Stimulated activated naive CD4-positive, alpha-beta T cell (primary cell): ENCODE data around the gene FBP1.
"Not testable (repeated sequence)": the region's sequence is repeated elsewhere in the genome, so short reads cannot be mapped to it uniquely, and the experiment has no call there.

ENCODE experiments used
- DNase-seq, 6 experiments: peaks; one replicate each; lab custom pipeline; 2025; lab: John Stamatoyannopoulos, UW

FBP1 gene

GRCh38 chr9:94613003-94613402 lies 26.3 kb downstream of the FBP1 start:
- DNase-seq = no peak

GRCh38 chr9:94612071-94612470 lies 27.2 kb downstream of the FBP1 start:
- DNase-seq = no peak

GRCh38 chr9:94611638-94612068 lies 27.7 kb downstream of the FBP1 start:
- DNase-seq = no peak

GRCh38 chr9:94610181-94610606 lies 29.1 kb downstream of the FBP1 start:
- no peak for DNase-seq

- no peak for DNase-seq
These were observed 32.0 kb downstream of the FBP1 start for GRCh38 chr9:94607423-94607691.

GRCh38 chr9:94606646-94607422 lies 32.5 kb downstream of the FBP1 start:
- DNase-seq = no peak

- DNase-seq = peak; percentile 21 to 59 (median 44)
These were observed 35.8 kb downstream of the FBP1 start for GRCh38 chr9:94603259-94604160.

- no peak for DNase-seq
These were observed 36.7 kb downstream of the FBP1 start for GRCh38 chr9:94602666-94603065.

- DNase-seq = no peak
These were observed 38.6 kb downstream of the FBP1 start for GRCh38 chr9:94600715-94601114.

GRCh38 chr9:94600258-94600657 lies 39.1 kb downstream of the FBP1 start:
- DNase-seq = no peak

- no peak for DNase-seq
These were observed 40.2 kb downstream of the FBP1 start for GRCh38 chr9:94599102-94599501.

- DNase-seq = no peak
These were observed 45.6 kb downstream of the FBP1 start, which contains the start of gene FBP2 for GRCh38 chr9:94593459-94594345. TSS of gene FBP2 (minus strand) at chr9:94593824. CDS start at chr9:94593726, 98 bp downstream.

- not testable (repeated sequence) for DNase-seq
These were observed 46.6 kb downstream of the FBP1 start for GRCh38 chr9:94592683-94593082.

GRCh38 chr9:94591876-94592275 lies 47.4 kb downstream of the FBP1 start:
- DNase-seq = no peak

- DNase-seq = not testable (repeated sequence)
These were observed 48.2 kb downstream of the FBP1 start for GRCh38 chr9:94591046-94591545.

- no peak for DNase-seq
These were observed 50.6 kb downstream of the FBP1 start for GRCh38 chr9:94588681-94589080.

GRCh38 chr9:94586814-94587213 lies 52.5 kb downstream of the FBP1 start:
- DNase-seq = no peak

- no peak for DNase-seq
These were observed 53.0 kb downstream of the FBP1 start for GRCh38 chr9:94586316-94586715.

- peak in 3 of 6 experiments; percentile 4 to 24 (median 9) for DNase-seq
These were observed 54.8 kb downstream of the FBP1 start for GRCh38 chr9:94584555-94584954.

- DNase-seq = no peak
These were observed 57.6 kb downstream of the FBP1 start for GRCh38 chr9:94581728-94582127.

- no peak for DNase-seq
These were observed 61.7 kb downstream of the FBP1 start for GRCh38 chr9:94577571-94577970.

- DNase-seq = no peak
These were observed 62.3 kb downstream of the FBP1 start for GRCh38 chr9:94577036-94577435.
